Measurements from ENCODE around the gene BAIAP2. TPM values are rescaled to one million over a fixed set of nuclear protein-coding genes. Genes with fewer than 3 reads are reported as not detected.

Gene BAIAP2
- total and polyA plus RNA-seq, 10 of the 15 experiments (the other 5 are each of a cell fraction or from before 2014, with no cell fraction given), result 0.15 to 1.2 (median 0.46) TPM; not detected in 2

DNA sequence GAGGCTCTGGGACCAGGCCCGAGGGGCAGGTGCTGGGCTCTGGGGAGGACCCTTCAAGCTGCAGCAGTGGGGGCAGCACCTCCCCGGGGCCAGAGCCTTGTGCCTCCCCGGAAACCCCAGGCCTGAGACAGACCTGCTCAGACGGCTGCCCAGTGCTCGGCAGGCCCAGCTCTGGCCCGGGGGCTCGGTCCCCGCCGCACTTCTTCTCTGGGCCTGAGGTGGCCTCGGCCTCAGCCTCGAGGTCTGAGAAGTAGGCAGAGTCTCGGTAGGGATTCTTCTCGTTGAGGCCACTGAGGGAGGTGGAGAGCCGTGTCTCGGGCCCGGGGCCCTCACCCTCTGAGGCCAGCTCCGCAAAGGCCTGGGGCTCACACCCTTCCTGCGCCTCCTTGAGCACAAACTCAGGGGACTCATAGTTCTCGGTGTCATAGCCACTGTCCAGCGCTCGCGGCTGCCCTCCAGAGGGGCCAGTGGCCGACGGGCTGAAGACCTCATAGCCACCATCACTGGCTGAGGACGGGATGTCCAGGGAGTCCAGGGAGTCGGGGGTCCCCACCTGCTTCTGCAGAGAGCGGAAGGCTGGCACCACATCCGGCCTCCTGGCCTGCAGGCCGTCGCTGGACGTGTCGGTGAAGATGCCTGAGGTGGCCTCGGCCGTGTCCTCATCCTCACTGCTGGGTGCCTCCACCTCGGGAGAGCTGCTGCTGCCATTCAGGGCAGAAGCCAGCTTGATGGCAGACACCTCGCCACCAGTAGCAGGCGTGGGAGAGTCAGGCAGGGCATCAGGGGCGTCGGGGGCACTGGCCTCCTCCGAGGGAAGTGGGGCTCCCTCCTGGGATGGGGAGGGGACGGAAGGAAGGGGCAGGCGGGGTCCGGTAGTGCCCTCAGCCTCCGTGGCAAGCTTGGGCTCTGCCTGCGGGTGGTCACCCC lies 86.0 kb downstream of the BAIAP2 start:
- CTCF ChIA-PET, result interaction anchor here (0.6 kb wide), 2 partner anchors 131 to 405 kb away, joined by 3 read pairs; no protein-coding TSS in a partner anchor
- ATAC-seq (no peak), DNase-seq (ENCODE audit: low read depth, low spot score) (no peak), FAIRE-seq (no peak)
- H3K27ac ChIP-seq (ENCODE audit: control insufficient read depth, insufficient read depth), result no peak overlapping the region
- H3K4me2 ChIP-seq (ENCODE audit: control insufficient read depth, insufficient read depth), result no peak overlapping the region
- no peaks in the 10 kb centered on the region for H3K4me1 ChIP-seq (ENCODE audit: control insufficient read depth, insufficient read depth, low read length)
- H3K36me3 ChIP-seq (ENCODE audit: control insufficient read depth in 2 of 2, insufficient read depth in 2 of 2, low read length in 1 of 2), result no peaks in the 10 kb centered on the region
- H3K79me2 ChIP-seq (ENCODE audit: control insufficient read depth, insufficient read depth, low read length), result no peaks in the 10 kb centered on the region
- WGBS (ENCODE audit: insufficient coverage, insufficient replicate concordance, low lambda C conversion rate, missing lambda C conversion rate), result 64% methylated on average over 45 of the region's 45 CpGs
- in situ Hi-C loops (cut with MboI), result no loop called here
- no peaks in the 10 kb centered on the region for H3K27me3 ChIP-seq (replicated peaks in 1 of 2; ENCODE audit: control insufficient read depth in 2 of 2, insufficient read depth in 2 of 2, low read length in 1 of 2)
- POLR2A ChIA-PET, result no interaction called here
- no peak for TF ChIP-seq SMAD1 (IDR thresholded peaks at IDR 0.05; ENCODE audit: low read depth, partially characterized antibody)
- TF ChIP-seq ATF7 (IDR thresholded peaks at IDR 0.05; ENCODE audit: low read depth), result no peak
- no peak for TF ChIP-seq HCFC1 (IDR thresholded peaks at IDR 0.05; ENCODE audit: low read length)
- no peak for TF ChIP-seq RELA (IDR thresholded peaks at IDR 0.05; ENCODE audit: borderline replicate concordance, partially characterized antibody)
- no peak for TF ChIP-seq MEF2A (IDR thresholded peaks at IDR 0.05; ENCODE audit: insufficient read depth, low read depth, low read length)
- no peak for TF ChIP-seq RCOR1 (conservative IDR thresholded peaks at IDR 0.05; ENCODE audit: low read depth, low read length)
- TF ChIP-seq NFYA (IDR thresholded peaks at IDR 0.05; ENCODE audit: borderline replicate concordance, low read depth, low read length), result no peak
- TF ChIP-seq KDM1A (IDR thresholded peaks at IDR 0.05; ENCODE audit: borderline replicate concordance), result no peak
- TF ChIP-seq BMI1 (IDR thresholded peaks at IDR 0.05; ENCODE audit: borderline replicate concordance), result no peak
- TF ChIP-seq CREM (IDR thresholded peaks at IDR 0.05; ENCODE audit: low read depth), result no peak
- no peak for TF ChIP-seq ZNF207 (IDR thresholded peaks at IDR 0.05; ENCODE audit: borderline replicate concordance)
- no peak for TF ChIP-seq TAF1 (IDR thresholded peaks at IDR 0.05; ENCODE audit: borderline replicate concordance, low read depth, low read length)
- no peak overlapping the region for H3K9ac ChIP-seq (ENCODE audit: control insufficient read depth, insufficient read depth, low read length)
- no TSS peak for BruUV-seq (replicated peaks)
- no peaks in the 10 kb centered on the region for H4K20me1 ChIP-seq (ENCODE audit: control insufficient read depth, insufficient read depth)
- RAD21 ChIA-PET (ENCODE audit: unreplicated experiment), result no interaction called here
- no peak overlapping the region for H3K4me3 ChIP-seq
- H2AFZ ChIP-seq (ENCODE audit: control insufficient read depth, low read depth, low read length), result no peak overlapping the region
- SMC1A ChIA-PET (ENCODE audit: uncharacterized antibody, unreplicated experiment), result no interaction called here
- no peaks in the 10 kb centered on the region for H3K9me3 ChIP-seq (replicated peaks; ENCODE audit: control insufficient read depth, insufficient read depth, low read length)
- intact Hi-C loops (cut with micrococcal nuclease; ENCODE audit: unreplicated experiment), result no loop called here
